GM12865 (cell line): Measurements from ENCODE around the gene ZBTB1.

Experiments used
- DNase-seq: peaks from one replicate; pipeline ENCODE4 v3.0.0; 2010; ENCODE audit warnings: low read depth
- H3K4me3 ChIP-seq: 2 replicates; pipeline ENCODE4 v1.5.1; 2011; ENCODE audit warnings: mild to moderate bottlenecking, low read depth, low read length, control low read depth
- TF ChIP-seq, protein P1 (sequence below): IDR thresholded peaks from 2 replicates; pipeline ENCODE4 v1.5.1; 2011; ENCODE audit warnings: low read length, control low read depth, low read depth, inconsistent platforms; ENCODE audit not compliant: insufficient read depth; ENCODE audit errors: missing control alignments

The ZBTB1 gene

DNA sequence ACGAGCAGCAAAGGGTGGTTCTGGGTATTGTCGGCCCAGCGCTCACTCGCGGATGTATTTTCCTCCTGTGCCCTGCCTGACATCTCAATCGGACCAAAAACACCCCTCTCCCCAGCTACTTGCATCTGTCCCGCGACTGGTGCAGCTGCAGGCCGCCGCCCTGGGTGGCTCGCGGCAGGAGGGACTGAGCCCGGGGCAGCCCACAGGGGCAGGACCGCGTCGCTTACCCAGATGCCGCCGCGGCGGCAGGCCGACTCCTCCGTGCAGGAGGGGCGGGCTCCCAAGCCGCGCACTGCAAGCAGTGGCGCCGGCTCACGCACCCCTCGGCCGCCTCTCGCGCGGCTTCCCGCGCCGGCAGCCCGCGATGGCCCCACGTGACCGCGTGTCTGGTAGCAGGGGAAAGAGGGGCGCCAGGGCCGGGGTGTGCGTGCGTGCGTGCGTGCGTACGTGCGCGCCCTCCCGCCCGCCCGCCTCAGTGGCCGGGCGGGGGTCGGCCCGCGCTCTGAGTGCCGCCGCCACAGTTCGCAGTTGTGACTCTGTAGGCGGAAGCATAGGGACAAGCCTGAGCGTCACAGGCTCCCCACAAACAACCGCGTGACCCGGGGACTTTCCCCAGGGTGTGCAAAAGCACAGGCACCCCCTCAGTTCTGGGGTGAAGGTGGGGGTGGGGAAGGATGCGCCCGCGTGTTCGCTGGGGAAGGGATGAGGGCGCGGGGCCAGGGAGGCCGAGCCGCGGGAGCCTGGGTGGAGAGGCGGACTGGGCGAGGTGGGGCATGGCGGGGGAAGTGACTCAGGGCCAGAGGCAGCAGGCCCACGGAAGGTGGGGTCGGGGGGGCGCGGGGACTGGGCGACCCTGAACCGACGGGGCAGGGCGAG lies 898 bp upstream of the ZBTB1 start, which contains the start of gene ZBTB25:
Gene ZBTB25, minus strand, starts transcription at position 405 of the 876 bp plus-strand sequence. CDS start 13,305 bp downstream, outside the sequence.
- peak; percentile 99 for DNase-seq
- H3K4me3 ChIP-seq = peak within 1 kb of the TSS; percentile 81
- TF ChIP-seq, protein P1, sequence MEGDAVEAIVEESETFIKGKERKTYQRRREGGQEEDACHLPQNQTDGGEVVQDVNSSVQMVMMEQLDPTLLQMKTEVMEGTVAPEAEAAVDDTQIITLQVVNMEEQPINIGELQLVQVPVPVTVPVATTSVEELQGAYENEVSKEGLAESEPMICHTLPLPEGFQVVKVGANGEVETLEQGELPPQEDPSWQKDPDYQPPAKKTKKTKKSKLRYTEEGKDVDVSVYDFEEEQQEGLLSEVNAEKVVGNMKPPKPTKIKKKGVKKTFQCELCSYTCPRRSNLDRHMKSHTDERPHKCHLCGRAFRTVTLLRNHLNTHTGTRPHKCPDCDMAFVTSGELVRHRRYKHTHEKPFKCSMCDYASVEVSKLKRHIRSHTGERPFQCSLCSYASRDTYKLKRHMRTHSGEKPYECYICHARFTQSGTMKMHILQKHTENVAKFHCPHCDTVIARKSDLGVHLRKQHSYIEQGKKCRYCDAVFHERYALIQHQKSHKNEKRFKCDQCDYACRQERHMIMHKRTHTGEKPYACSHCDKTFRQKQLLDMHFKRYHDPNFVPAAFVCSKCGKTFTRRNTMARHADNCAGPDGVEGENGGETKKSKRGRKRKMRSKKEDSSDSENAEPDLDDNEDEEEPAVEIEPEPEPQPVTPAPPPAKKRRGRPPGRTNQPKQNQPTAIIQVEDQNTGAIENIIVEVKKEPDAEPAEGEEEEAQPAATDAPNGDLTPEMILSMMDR = no peak

DNA sequence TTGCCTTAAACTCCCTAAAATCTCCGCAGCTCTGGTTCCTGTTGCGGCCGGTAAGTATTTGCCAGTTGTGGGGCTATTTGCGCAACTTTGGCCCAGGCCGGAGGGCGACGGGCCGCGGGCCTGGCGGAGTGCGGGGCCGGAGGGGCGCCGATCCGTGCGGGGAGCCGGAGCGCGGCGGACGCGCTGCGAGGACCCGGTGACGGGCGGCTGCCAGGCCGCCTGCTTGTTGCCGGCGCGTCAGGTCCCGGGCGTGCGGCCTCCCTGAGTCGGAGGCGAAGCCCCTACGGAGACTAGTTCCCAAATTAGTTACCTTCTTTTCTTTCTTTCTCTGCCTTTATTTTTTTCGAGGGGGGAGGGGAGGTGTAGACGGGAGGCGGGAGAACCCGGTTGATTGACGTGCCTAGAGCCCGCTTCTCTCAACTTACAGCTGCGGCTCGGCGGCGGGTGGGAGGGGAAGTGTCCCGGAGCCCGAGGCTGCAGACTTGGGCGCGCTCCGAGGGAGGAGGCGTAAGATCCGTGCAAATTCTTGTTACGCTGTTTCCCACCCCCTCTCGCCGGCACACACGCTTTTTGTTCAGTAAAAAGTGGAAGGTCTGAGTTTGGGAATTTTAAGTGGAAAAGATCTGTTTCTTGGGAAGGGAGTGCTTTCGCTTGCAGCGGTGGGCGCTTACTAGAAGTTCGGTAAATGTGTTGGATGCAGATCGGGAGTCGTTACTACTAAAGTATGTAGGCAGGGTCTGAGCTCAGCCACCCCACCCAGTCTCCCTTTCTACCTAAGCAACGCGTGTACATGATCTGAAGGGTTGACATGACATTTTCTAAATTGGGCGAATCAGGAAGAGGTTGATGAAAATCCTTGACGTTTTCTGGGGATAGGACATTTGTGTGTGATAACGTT lies 576 bp downstream of the ZBTB1 start:
- TF ChIP-seq, protein P1 = no peak
- peak; percentile 93 for DNase-seq
- H3K4me3 ChIP-seq = peak overlapping the region; percentile 81

DNA sequence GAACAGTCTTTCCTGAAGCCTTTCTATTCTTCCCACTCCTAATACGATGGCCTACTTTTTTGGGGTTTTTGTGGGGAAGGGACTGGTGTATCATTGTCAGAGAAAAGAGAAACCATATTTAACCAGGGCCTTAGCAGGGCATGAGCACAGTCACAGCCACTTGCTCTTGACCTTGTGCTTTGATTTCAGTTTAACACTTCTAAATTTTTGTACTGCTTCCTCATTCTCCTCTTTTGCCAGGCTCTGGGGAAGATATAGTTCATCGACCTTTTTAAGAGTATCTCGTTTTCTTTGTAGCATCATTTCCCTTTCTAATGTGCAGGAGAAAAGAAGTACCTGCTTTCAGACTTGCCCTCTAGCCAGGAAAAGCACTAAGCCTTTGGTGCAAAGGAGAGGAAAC lies 2.2 kb downstream of the ZBTB1 start:
- H3K4me3 ChIP-seq = peak overlapping the region; percentile 81
- peak; percentile 45 for DNase-seq
- TF ChIP-seq, protein P1 = no peak

- peak; percentile 25 for DNase-seq
- TF ChIP-seq, protein P1 = no peak
- H3K4me3 ChIP-seq = peak overlapping the region; percentile 81
These were observed 3.0 kb downstream of the ZBTB1 start for GRCh38 chr14:64507376-64508156.

GRCh38 chr14:64508215-64508776 lies 3.7 kb downstream of the ZBTB1 start:
- H3K4me3 ChIP-seq = peak overlapping the region; percentile 81
- peak; percentile 83 for DNase-seq
- TF ChIP-seq, protein P1 = no peak

DNA sequence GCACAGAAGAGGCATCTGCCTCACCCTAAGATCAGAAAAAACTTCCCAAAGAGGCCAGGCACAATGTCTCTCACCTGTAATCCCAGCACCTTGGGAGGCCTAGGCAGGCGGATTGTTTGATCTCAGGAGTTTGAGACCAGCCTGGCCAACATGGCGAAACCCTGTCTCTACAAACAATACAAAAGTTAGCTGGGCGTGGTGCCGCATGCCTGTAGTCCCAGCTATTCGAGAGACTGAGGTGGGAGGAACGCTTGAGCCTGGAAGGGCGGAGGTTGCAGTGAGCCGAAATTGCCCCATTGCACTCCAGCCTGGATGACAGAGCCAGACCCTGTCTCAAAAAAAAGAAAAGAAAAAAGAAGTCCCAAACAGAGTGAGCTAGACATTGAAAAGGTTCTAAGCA lies 4.5 kb downstream of the ZBTB1 start:
- peak overlapping the region; percentile 81 for H3K4me3 ChIP-seq
- peak; percentile 33 for DNase-seq

More for the DNA sequence above, 4.5 kb downstream of the ZBTB1 start:
- TF ChIP-seq, protein P1 = no peak
